WTC11 (cell line): ENCODE data around the gene IL10RA.

Source experiments
- KAT7 ChIP-seq: sonication (generic); formaldehyde crosslinking; IDR thresholded peaks from 2 replicates; pipeline ENCODE4 v1.8.1; 2023; ENCODE audit warnings: missing genetic modification reagents, mild to moderate bottlenecking, borderline replicate concordance
- TEAD4 ChIP-seq: sonication (generic); formaldehyde crosslinking; IDR thresholded peaks from 2 replicates; pipeline ENCODE4 v1.8.0; 2022; ENCODE audit warnings: mild to moderate bottlenecking, missing genetic modification reagents
- TF ChIP-seq, protein P1 (sequence below): sonication (generic); formaldehyde crosslinking; IDR thresholded peaks from 2 replicates; pipeline ENCODE4 v1.8.0; 2022; ENCODE audit warnings: missing genetic modification reagents
- TF ChIP-seq, protein P2 (sequence below): fragments of 200-600 bp; IDR thresholded peaks from 2 replicates; pipeline ENCODE4 v1.8.0; 2022; ENCODE audit warnings: antibody characterized with exemption

DNA sequence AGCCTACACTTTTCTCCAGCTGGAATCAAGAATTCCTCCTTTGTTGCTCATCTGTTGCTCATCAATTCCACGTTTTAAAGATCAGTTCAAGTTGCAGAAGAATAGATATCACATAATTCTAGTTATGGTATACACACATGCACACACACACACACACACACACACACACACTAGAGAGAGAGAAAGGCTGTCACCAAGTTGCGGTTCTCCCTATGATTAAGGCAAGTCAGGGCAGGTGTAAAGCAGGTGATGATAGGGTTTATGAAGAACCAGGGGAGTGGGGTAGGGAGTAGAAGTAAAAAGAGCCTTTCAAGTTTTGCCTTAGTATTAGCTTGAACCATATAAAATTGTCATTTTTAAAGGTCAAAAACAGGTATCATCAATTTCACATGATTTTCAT lies 59.0 kb downstream of the IL10RA start:
- TF ChIP-seq KAT7 (CRISPR knock-in tag) (no peak), TEAD4 (CRISPR knock-in tag) (no peak)
- TF ChIP-seq, protein P1, sequence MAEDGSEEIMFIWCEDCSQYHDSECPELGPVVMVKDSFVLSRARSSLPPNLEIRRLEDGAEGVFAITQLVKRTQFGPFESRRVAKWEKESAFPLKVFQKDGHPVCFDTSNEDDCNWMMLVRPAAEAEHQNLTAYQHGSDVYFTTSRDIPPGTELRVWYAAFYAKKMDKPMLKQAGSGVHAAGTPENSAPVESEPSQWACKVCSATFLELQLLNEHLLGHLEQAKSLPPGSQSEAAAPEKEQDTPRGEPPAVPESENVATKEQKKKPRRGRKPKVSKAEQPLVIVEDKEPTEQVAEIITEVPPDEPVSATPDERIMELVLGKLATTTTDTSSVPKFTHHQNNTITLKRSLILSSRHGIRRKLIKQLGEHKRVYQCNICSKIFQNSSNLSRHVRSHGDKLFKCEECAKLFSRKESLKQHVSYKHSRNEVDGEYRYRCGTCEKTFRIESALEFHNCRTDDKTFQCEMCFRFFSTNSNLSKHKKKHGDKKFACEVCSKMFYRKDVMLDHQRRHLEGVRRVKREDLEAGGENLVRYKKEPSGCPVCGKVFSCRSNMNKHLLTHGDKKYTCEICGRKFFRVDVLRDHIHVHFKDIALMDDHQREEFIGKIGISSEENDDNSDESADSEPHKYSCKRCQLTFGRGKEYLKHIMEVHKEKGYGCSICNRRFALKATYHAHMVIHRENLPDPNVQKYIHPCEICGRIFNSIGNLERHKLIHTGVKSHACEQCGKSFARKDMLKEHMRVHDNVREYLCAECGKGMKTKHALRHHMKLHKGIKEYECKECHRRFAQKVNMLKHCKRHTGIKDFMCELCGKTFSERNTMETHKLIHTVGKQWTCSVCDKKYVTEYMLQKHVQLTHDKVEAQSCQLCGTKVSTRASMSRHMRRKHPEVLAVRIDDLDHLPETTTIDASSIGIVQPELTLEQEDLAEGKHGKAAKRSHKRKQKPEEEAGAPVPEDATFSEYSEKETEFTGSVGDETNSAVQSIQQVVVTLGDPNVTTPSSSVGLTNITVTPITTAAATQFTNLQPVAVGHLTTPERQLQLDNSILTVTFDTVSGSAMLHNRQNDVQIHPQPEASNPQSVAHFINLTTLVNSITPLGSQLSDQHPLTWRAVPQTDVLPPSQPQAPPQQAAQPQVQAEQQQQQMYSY = no peak
- TF ChIP-seq, protein P2, sequence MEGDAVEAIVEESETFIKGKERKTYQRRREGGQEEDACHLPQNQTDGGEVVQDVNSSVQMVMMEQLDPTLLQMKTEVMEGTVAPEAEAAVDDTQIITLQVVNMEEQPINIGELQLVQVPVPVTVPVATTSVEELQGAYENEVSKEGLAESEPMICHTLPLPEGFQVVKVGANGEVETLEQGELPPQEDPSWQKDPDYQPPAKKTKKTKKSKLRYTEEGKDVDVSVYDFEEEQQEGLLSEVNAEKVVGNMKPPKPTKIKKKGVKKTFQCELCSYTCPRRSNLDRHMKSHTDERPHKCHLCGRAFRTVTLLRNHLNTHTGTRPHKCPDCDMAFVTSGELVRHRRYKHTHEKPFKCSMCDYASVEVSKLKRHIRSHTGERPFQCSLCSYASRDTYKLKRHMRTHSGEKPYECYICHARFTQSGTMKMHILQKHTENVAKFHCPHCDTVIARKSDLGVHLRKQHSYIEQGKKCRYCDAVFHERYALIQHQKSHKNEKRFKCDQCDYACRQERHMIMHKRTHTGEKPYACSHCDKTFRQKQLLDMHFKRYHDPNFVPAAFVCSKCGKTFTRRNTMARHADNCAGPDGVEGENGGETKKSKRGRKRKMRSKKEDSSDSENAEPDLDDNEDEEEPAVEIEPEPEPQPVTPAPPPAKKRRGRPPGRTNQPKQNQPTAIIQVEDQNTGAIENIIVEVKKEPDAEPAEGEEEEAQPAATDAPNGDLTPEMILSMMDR = no peak
